Endothelial cell of umbilical vein (primary cell): ENCODE results near the gene KIF26B. TPM values are rescaled to one million over a fixed set of nuclear protein-coding genes. Genes with fewer than 3 reads are reported as not detected.

Source experiments
- BruUV-seq: library from RNA; stranded (reverse); fragments of 400-500 nt; replicated peaks from 2 replicates; lab custom pipeline; 2021; lab: Mats Ljungman, UMichigan
- CTCF ChIA-PET: fragments of 300-600, 350-600 bp; sonication (Branson Sonifier 250); formaldehyde crosslinking; loops from one replicate; lab custom pipeline; 2021; ENCODE audit warnings: antibody characterized with exemption, inconsistent platforms; lab: Charles Lee
- POLR2A ChIA-PET: fragments of 300-600, 350-600 bp; sonication (Branson Sonifier 250); formaldehyde crosslinking; loops from one replicate; lab custom pipeline; 2021; ENCODE audit warnings: antibody characterized with exemption, inconsistent platforms; lab: Charles Lee
- DNase-seq: peaks from one replicate; pipeline ENCODE4 v3.0.0-alpha.2; 2011; ENCODE audit warnings: low read depth, low spot score
- FAIRE-seq: peaks from 2 replicates; lab custom pipeline; 2011; peaks lifted over from hg19 to GRCh38; lab: Jason Lieb, UNC
- H2AFZ ChIP-seq: 2 replicates; pipeline ENCODE4 v1.6.0; 2012; ENCODE audit warnings: low read depth, low read length, control low read depth, inconsistent platforms
- H3K27ac ChIP-seq: 2 replicates; pipeline ENCODE4 v1.5.1; 2011; ENCODE audit warnings: low read depth, mild to moderate bottlenecking, control low read depth, low read length, moderate library complexity; ENCODE audit not compliant: insufficient read depth
- H3K27me3 ChIP-seq, 2 experiments: 2 replicates each; pipeline versions ENCODE4 v1.6.0 to v1.6.1; 2011; ENCODE audit warnings: low read length in 2 of 2, mixed read lengths in 1 of 2; ENCODE audit not compliant: control insufficient read depth in 2 of 2, insufficient read depth in 2 of 2
- H3K36me3 ChIP-seq, 2 experiments: 2 replicates in 1 of 2; 3 replicates in 1 of 2; pipeline ENCODE4 v1.5.1; 2011; ENCODE audit warnings: low read length in 2 of 2, mild to moderate bottlenecking in 1 of 2, moderate library complexity in 1 of 2; ENCODE audit not compliant: control insufficient read depth in 2 of 2, insufficient read depth in 2 of 2; ENCODE audit errors: extremely low read depth in 1 of 2
- H3K4me1 ChIP-seq: 3 replicates; pipeline ENCODE4 v1.5.1; 2011; ENCODE audit warnings: mild to moderate bottlenecking, low read length; ENCODE audit not compliant: control insufficient read depth, insufficient read depth; ENCODE audit errors: extremely low read depth
- H3K4me2 ChIP-seq: 2 replicates; pipeline ENCODE4 v1.6.1; 2011; ENCODE audit warnings: low read length, control low read depth, mixed read lengths; ENCODE audit not compliant: insufficient read depth
- H3K4me3 ChIP-seq, 3 experiments: fragments of 200-600 bp in 1 of 3; sonication (generic), shearing (Covaris generic) in 1 of 3; replicated peaks in 1 of 3; 2 replicates each; pipeline ENCODE4 v1.5.1; 2011 to 2016; ENCODE audit warnings: control low read depth in 3 of 3, low read length in 3 of 3, mild to moderate bottlenecking in 2 of 3, inconsistent platforms in 1 of 3, low read depth in 1 of 3, moderate library complexity in 1 of 3; ENCODE audit not compliant: insufficient read depth in 1 of 3
- H3K79me2 ChIP-seq: 2 replicates; pipeline ENCODE4 v1.6.0; 2012; ENCODE audit warnings: low read length, inconsistent platforms; ENCODE audit not compliant: control insufficient read depth, insufficient read depth
- H3K9ac ChIP-seq: replicated peaks from 2 replicates; pipeline ENCODE3; 2011; ENCODE audit warnings: low read length, control low read depth; ENCODE audit not compliant: insufficient read depth; ENCODE audit errors: extremely low read depth
- H3K9me1 ChIP-seq: replicated peaks from 3 replicates; pipeline ENCODE4 v1.6.0; 2011; ENCODE audit warnings: mild to moderate bottlenecking, low read length; ENCODE audit not compliant: control insufficient read depth, insufficient read depth; ENCODE audit errors: extremely low read depth
- H3K9me3 ChIP-seq: replicated peaks from 2 replicates; pipeline ENCODE4 v1.5.1; 2012; ENCODE audit warnings: low read length, inconsistent platforms; ENCODE audit not compliant: control insufficient read depth, insufficient read depth
- H4K20me1 ChIP-seq: replicated peaks from 2 replicates; pipeline ENCODE3; 2011; ENCODE audit warnings: mild to moderate bottlenecking, low read length; ENCODE audit not compliant: control insufficient read depth, insufficient read depth; ENCODE audit errors: extremely low read depth
- CTCF ChIP-seq, 2 donors: IDR thresholded peaks; 1 replicate in 1 of 2; 2 replicates in 1 of 2; pipeline ENCODE4 v1.5.1; 2011; ENCODE audit warnings: low read length in 2 of 2, mild to moderate bottlenecking in 2 of 2, moderate library complexity in 2 of 2, control low read depth in 1 of 2, inconsistent platforms in 1 of 2, low read depth in 1 of 2; ENCODE audit not compliant: insufficient read depth in 1 of 2; ENCODE audit errors: extremely low read depth in 1 of 2
- EZH2 ChIP-seq: IDR thresholded peaks from 2 replicates; pipeline ENCODE4 v1.6.1; 2012; ENCODE audit warnings: borderline replicate concordance, low read depth, mild to moderate bottlenecking, moderate library complexity, low read length, inconsistent platforms; ENCODE audit not compliant: severe bottlenecking
- FOS ChIP-seq: IDR thresholded peaks from 2 replicates; pipeline ENCODE4 v1.6.1; 2011; ENCODE audit warnings: mild to moderate bottlenecking, low read length, moderate library complexity, borderline replicate concordance; ENCODE audit not compliant: insufficient read depth
- GATA2 ChIP-seq: IDR thresholded peaks from 2 replicates; pipeline ENCODE4 v1.7.0; 2011; ENCODE audit warnings: low read depth, mild to moderate bottlenecking, moderate library complexity, mixed read lengths, low read length; ENCODE audit not compliant: insufficient read length, insufficient read depth
- JUN ChIP-seq: IDR thresholded peaks from 2 replicates; pipeline ENCODE4 v1.6.1; 2011; ENCODE audit warnings: borderline replicate concordance, low read depth; ENCODE audit not compliant: insufficient read length, insufficient read depth
- MAX ChIP-seq: IDR thresholded peaks from 2 replicates; pipeline ENCODE4 v1.6.1; 2011; ENCODE audit not compliant: insufficient read depth, insufficient read length
- MYC ChIP-seq: IDR thresholded peaks from one replicate; pipeline ENCODE4 v1.6.1; 2011; ENCODE audit warnings: mild to moderate bottlenecking, low read depth, low read length
- POLR2A ChIP-seq: IDR thresholded peaks from 2 replicates; pipeline ENCODE4 v1.6.1; 2012; ENCODE audit warnings: low read depth, mild to moderate bottlenecking, control low read depth, low read length
- POLR2AphosphoS5 ChIP-seq: IDR thresholded peaks from 2 replicates; pipeline ENCODE4 v1.6.1; 2012; ENCODE audit warnings: low read depth, mild to moderate bottlenecking, control low read depth, low read length, moderate library complexity; ENCODE audit not compliant: insufficient read depth
- dilution Hi-C: fragments of 300-500 bp; cut with MboI; formaldehyde crosslinking; loops from one replicate; pipeline ENCODE4 v1.15.0; 2019; ENCODE audit warnings: low sequenced_read_pairs; ENCODE audit not compliant: extremely low pct_ligation_motif_present
- intact Hi-C: fragments of 100-400 bp; cut with micrococcal nuclease; formaldehyde crosslinking; loops from one replicate; pipeline ENCODE4 v1.10.0; 2022
- polyA plus RNA-seq, 4 experiments: library from polyadenylated mRNA; depleted of rRNA in 3 of 4; stranded (reverse) in 3 of 4; unstranded in 1 of 4; fragments of >200 nt; gene quantifications; 2 replicates each; pipeline versions ENCODE4 v1.2.1 to v1.2.3, GENCODE V29; 2011 to 2012; ENCODE audit warnings: missing spikeins in 1 of 4
- total RNA-seq: library from RNA; stranded (reverse); gene quantifications from 2 replicates; pipeline ENCODE4 v1.2.3, GENCODE V29; 2021

The KIF26B gene
- total and polyA plus RNA-seq, 2 donors (not counting 3 experiments of a cell fraction or from before 2014, with no cell fraction given), result 0.04 to 0.49 TPM

- H3K4me2 ChIP-seq, result no peak overlapping the region
- dilution Hi-C loops (no loop called here), intact Hi-C loops (no loop called here)
- no peaks in the 10 kb centered on the region for H4K20me1 ChIP-seq
- H3K36me3 ChIP-seq, result no peaks in the 10 kb centered on the region
- H3K4me1 ChIP-seq, result no peaks in the 10 kb centered on the region
- no TSS peak for BruUV-seq
- no peak overlapping the region for H2AFZ ChIP-seq
- H3K27me3 ChIP-seq, result no peaks in the 10 kb centered on the region
- ChIA-PET CTCF (no interaction called here), POLR2A (no interaction called here)
- no peaks in the 10 kb centered on the region for H3K9me1 ChIP-seq
- no peaks in the 10 kb centered on the region for H3K9me3 ChIP-seq
- no peak overlapping the region for H3K9ac ChIP-seq
- TF ChIP-seq POLR2A (no peak), EZH2 (no peak), MYC (no peak), JUN (no peak), MAX (no peak), FOS (no peak), POLR2AphosphoS5 (no peak), CTCF (IDR thresholded peaks at IDR 0.05; ENCODE audit: extremely low read depth in 1 of 2, insufficient read depth in 1 of 2, low read depth in 1 of 2, low read length in 2 of 2) (no peak), GATA2 (no peak)
- H3K4me3 ChIP-seq, result no peak overlapping the region
- H3K79me2 ChIP-seq, result no peaks in the 10 kb centered on the region
- FAIRE-seq (no peak), DNase-seq (no peak)
- H3K27ac ChIP-seq, result no peak overlapping the region
Observed at GRCh38 chr1:245691897-245692296, 537.1 kb downstream of the KIF26B start.
